ENCODE data around the gene FITM1.

The FITM1 gene

GRCh38 chr14:24135834-24136683 is 5.6 kb downstream of the FITM1 start, which contains the start of gene PSME1:
Gene PSME1 (plus strand): TSS chr14:24136194. CDS start chr14:24136263, 69 bp downstream.
- Histone ChIP-seq H3K4me1 (ENCODE audit: control insufficient read depth in 2 of 2, insufficient read depth in 1 of 2, low read depth in 1 of 2, low read length in 2 of 2) (peaks cover 11 to 12% of the 10 kb centered on the region in 2 donors), H3K27me3 (ENCODE audit: control insufficient read depth in 3 of 3, insufficient read depth in 3 of 3, low read depth in 1 of 3, low read length in 3 of 3) (no peaks in the 10 kb centered on the region), H2AFZ (ENCODE audit: low read length) (peak within 1 kb of the TSS; percentile 95), H3K4ac (ENCODE audit: low read length) (no peak within 1 kb of the TSS), H4K91ac (ENCODE audit: low read depth, low read length, poor library complexity) (peak within 1 kb of the TSS; percentile 90), H3K4me3 (ENCODE audit: low read length in 2 of 2) (peak within 1 kb of the TSS; percentile 87 to 94), H3K79me1 (ENCODE audit: low read depth, low read length) (peaks cover 5% of the 10 kb centered on the region), H3K14ac (ENCODE audit: low read length) (peak within 1 kb of the TSS; percentile 98), H3K4me2 (ENCODE audit: insufficient read depth, low read length, poor library complexity, severe bottlenecking) (peak within 1 kb of the TSS; percentile 90), H4K8ac (ENCODE audit: low read depth, low read length) (peak within 1 kb of the TSS; percentile 93), H3K18ac (ENCODE audit: low read length) (peak within 1 kb of the TSS; percentile 100), H3K36me3 (replicated peaks in 1 of 2; ENCODE audit: control insufficient read depth in 2 of 2, insufficient read depth in 2 of 2, low read length in 2 of 2) (peaks cover 19 to 32% of the 10 kb centered on the region in 2 donors), H2AK5ac (ENCODE audit: low read depth, low read length) (peak within 1 kb of the TSS; percentile 79), H3K23ac (ENCODE audit: low read depth, low read length, poor library complexity) (peak within 1 kb of the TSS; percentile 75), H2BK5ac (ENCODE audit: low read length) (peak within 1 kb of the TSS; percentile 73), H3K27ac (replicated peaks; ENCODE audit: low read length) (no peak within 1 kb of the TSS), H2BK120ac (ENCODE audit: low read depth, low read length) (no peak within 1 kb of the TSS), H3K9me3 (replicated peaks in 1 of 2; ENCODE audit: control insufficient read depth in 2 of 2, insufficient read depth in 1 of 2, low read depth in 1 of 2, low read length in 2 of 2) (no peaks in the 10 kb centered on the region), H2BK12ac (ENCODE audit: low read length) (no peak within 1 kb of the TSS), H2BK15ac (ENCODE audit: low read length) (peak within 1 kb of the TSS; percentile 83), H3K9ac (ENCODE audit: low read depth, low read length, poor library complexity) (peak within 1 kb of the TSS; percentile 96)
- WGBS, 2 donors (ENCODE audit: extremely low coverage in 2 of 2, insufficient read length in 2 of 2, insufficient replicate concordance in 1 of 2): no CpG with 5 or more reads among the region's 75 CpGs
- DNase-seq (ENCODE audit: low spot score): peak; percentile 85

GRCh38 chr14:24136684-24137528 is 6.4 kb downstream of the FITM1 start:
- no peak overlapping the region for H2BK15ac ChIP-seq (ENCODE audit: low read length)
- peak overlapping the region; percentile 95 for H2AFZ ChIP-seq (ENCODE audit: low read length)
- H3K79me1 ChIP-seq (ENCODE audit: low read depth, low read length): peaks cover 7% of the 10 kb centered on the region
- H3K4ac ChIP-seq (ENCODE audit: low read length): no peak overlapping the region
- H3K27ac ChIP-seq (replicated peaks; ENCODE audit: low read length): no peak overlapping the region
- peak overlapping the region; percentile 90 for H3K4me2 ChIP-seq (ENCODE audit: insufficient read depth, low read length, poor library complexity, severe bottlenecking)
- peak overlapping the region; percentile 96 for H3K9ac ChIP-seq (ENCODE audit: low read depth, low read length, poor library complexity)
- H4K8ac ChIP-seq (ENCODE audit: low read depth, low read length): no peak overlapping the region
- no peaks in the 10 kb centered on the region for H3K27me3 ChIP-seq (ENCODE audit: control insufficient read depth in 3 of 3, insufficient read depth in 3 of 3, low read depth in 1 of 3, low read length in 3 of 3)
- no peak overlapping the region for H2BK120ac ChIP-seq (ENCODE audit: low read depth, low read length)
- no peak for DNase-seq (ENCODE audit: low spot score)
- H3K9me3 ChIP-seq (replicated peaks in 1 of 2; ENCODE audit: control insufficient read depth in 2 of 2, insufficient read depth in 1 of 2, low read depth in 1 of 2, low read length in 2 of 2): no peaks in the 10 kb centered on the region
- no peak overlapping the region for H3K14ac ChIP-seq (ENCODE audit: low read length)
- WGBS, 2 donors (ENCODE audit: extremely low coverage in 2 of 2, insufficient read length in 2 of 2, insufficient replicate concordance in 1 of 2): no CpG with 5 or more reads among the region's 13 CpGs
- peak overlapping the region; percentile 87 to 94 for H3K4me3 ChIP-seq (ENCODE audit: low read length in 2 of 2)
- H3K36me3 ChIP-seq (replicated peaks in 1 of 2; ENCODE audit: control insufficient read depth in 2 of 2, insufficient read depth in 2 of 2, low read length in 2 of 2): peaks cover 19 to 32% of the 10 kb centered on the region in 2 donors
- peak overlapping the region; percentile 73 for H2BK5ac ChIP-seq (ENCODE audit: low read length)
- no peak overlapping the region for H4K91ac ChIP-seq (ENCODE audit: low read depth, low read length, poor library complexity)
- no peak overlapping the region for H2BK12ac ChIP-seq (ENCODE audit: low read length)
- peak overlapping the region; percentile 100 for H3K18ac ChIP-seq (ENCODE audit: low read length)
- peaks cover 11 to 12% of the 10 kb centered on the region in 2 donors for H3K4me1 ChIP-seq (ENCODE audit: control insufficient read depth in 2 of 2, insufficient read depth in 1 of 2, low read depth in 1 of 2, low read length in 2 of 2)
- peak overlapping the region; percentile 75 for H3K23ac ChIP-seq (ENCODE audit: low read depth, low read length, poor library complexity)
- H2AK5ac ChIP-seq (ENCODE audit: low read depth, low read length): peak overlapping the region; percentile 79

- H3K18ac ChIP-seq (ENCODE audit: low read length): no peak overlapping the region
- H2BK12ac ChIP-seq (ENCODE audit: low read length): no peak overlapping the region
- no peak overlapping the region for H3K4me2 ChIP-seq (ENCODE audit: insufficient read depth, low read length, poor library complexity, severe bottlenecking)
- no CpG with 5 or more reads among the region's 8 CpGs for WGBS, 2 donors (ENCODE audit: extremely low coverage in 2 of 2, insufficient read length in 2 of 2, insufficient replicate concordance in 1 of 2)
- no peak overlapping the region for H4K8ac ChIP-seq (ENCODE audit: low read depth, low read length)
- H3K9ac ChIP-seq (ENCODE audit: low read depth, low read length, poor library complexity): no peak overlapping the region
- no peaks in the 10 kb centered on the region for H3K9me3 ChIP-seq (replicated peaks in 1 of 2; ENCODE audit: control insufficient read depth in 2 of 2, insufficient read depth in 1 of 2, low read depth in 1 of 2, low read length in 2 of 2)
- no peak overlapping the region for H2BK120ac ChIP-seq (ENCODE audit: low read depth, low read length)
- H4K91ac ChIP-seq (ENCODE audit: low read depth, low read length, poor library complexity): no peak overlapping the region
- peaks cover 20 to 35% of the 10 kb centered on the region in 2 donors for H3K36me3 ChIP-seq (replicated peaks in 1 of 2; ENCODE audit: control insufficient read depth in 2 of 2, insufficient read depth in 2 of 2, low read length in 2 of 2)
- peaks cover 7% of the 10 kb centered on the region for H3K79me1 ChIP-seq (ENCODE audit: low read depth, low read length)
- H3K4ac ChIP-seq (ENCODE audit: low read length): no peak overlapping the region
- no peak overlapping the region for H3K14ac ChIP-seq (ENCODE audit: low read length)
- no peak overlapping the region for H2AFZ ChIP-seq (ENCODE audit: low read length)
- no peak for DNase-seq (ENCODE audit: low spot score)
- H3K23ac ChIP-seq (ENCODE audit: low read depth, low read length, poor library complexity): peak overlapping the region; percentile 85
- H2AK5ac ChIP-seq (ENCODE audit: low read depth, low read length): no peak overlapping the region
- H3K27me3 ChIP-seq (ENCODE audit: control insufficient read depth in 3 of 3, insufficient read depth in 3 of 3, low read depth in 1 of 3, low read length in 3 of 3): no peaks in the 10 kb centered on the region
- H3K4me3 ChIP-seq (ENCODE audit: low read length in 2 of 2): peak overlapping the region in 1 of 2 donors; percentile 87
- no peak overlapping the region for H2BK15ac ChIP-seq (ENCODE audit: low read length)
- no peak overlapping the region for H2BK5ac ChIP-seq (ENCODE audit: low read length)
- peaks cover 12 to 14% of the 10 kb centered on the region in 2 donors for H3K4me1 ChIP-seq (ENCODE audit: control insufficient read depth in 2 of 2, insufficient read depth in 1 of 2, low read depth in 1 of 2, low read length in 2 of 2)
- no peak overlapping the region for H3K27ac ChIP-seq (replicated peaks; ENCODE audit: low read length)
These were observed 7.3 kb downstream of the FITM1 start for GRCh38 chr14:24137529-24138395.

Data from neuronal stem cell (in vitro differentiated cells).